NCI-H748 treated with DMSO at 0.1 percent for 48 hours (cell line): ENCODE measurements around the gene SPSB2.
A peak's percentile ranks its signal among the peaks of the same experiment; 100 is the strongest.
"Not testable (repeated sequence)": the region's sequence is repeated elsewhere in the genome, so short reads cannot be mapped to it uniquely, and the experiment has no call there.

Experiments
- DNase-seq: peaks from one replicate; lab custom pipeline; 2025; lab: John Stamatoyannopoulos, UW

The SPSB2 gene

DNA sequence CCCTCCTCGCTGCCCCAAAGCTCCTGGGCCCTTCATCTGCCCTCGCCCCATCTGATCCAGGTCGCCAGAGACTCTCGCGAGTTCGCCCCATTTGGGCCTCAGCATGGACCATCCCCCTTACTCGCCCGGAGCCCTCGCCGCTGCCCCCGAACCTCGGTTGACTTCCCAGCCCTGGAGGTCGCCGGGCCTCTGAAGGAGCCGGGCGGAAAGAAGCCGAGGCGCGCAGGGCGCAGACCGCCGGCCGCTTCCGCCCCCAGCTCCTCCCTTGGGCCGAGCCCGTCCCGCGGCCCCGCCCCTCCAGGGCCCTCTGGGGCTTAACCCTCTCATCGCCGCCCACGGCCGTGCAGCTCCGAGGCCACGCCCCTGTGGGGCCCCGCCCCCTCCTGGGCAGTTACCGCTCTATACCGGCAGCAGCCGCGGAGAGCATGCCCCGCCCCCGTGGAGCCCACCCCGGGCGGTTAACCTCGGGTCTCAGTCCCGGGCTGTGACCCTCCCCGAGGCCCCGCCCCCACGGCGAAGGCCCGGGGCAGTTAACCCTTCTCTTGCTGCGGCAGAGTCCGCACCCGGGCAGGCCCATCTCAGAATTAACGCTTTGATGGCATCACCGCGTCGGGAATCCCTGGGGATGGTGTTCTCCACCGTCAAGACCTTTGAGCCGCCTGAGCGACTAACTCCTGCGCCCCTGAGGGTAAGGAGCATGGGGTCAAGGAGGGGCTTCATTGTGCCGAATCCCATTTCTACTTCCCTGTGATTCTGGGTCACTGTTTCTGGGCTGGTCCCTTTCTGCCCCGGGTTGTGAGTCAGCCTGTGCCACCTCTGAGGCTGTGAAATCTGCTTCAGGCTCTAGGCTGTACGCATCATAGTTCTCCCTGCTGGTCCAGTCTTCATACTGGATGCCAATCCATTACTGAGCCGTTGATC, at the start of gene SPSB2:
TSS of gene SPSB2 (minus strand) at position 210 of the 921 bp plus-strand sequence. CDS start 402 bp downstream, outside the sequence.
- peak; percentile 71 for DNase-seq

DNA sequence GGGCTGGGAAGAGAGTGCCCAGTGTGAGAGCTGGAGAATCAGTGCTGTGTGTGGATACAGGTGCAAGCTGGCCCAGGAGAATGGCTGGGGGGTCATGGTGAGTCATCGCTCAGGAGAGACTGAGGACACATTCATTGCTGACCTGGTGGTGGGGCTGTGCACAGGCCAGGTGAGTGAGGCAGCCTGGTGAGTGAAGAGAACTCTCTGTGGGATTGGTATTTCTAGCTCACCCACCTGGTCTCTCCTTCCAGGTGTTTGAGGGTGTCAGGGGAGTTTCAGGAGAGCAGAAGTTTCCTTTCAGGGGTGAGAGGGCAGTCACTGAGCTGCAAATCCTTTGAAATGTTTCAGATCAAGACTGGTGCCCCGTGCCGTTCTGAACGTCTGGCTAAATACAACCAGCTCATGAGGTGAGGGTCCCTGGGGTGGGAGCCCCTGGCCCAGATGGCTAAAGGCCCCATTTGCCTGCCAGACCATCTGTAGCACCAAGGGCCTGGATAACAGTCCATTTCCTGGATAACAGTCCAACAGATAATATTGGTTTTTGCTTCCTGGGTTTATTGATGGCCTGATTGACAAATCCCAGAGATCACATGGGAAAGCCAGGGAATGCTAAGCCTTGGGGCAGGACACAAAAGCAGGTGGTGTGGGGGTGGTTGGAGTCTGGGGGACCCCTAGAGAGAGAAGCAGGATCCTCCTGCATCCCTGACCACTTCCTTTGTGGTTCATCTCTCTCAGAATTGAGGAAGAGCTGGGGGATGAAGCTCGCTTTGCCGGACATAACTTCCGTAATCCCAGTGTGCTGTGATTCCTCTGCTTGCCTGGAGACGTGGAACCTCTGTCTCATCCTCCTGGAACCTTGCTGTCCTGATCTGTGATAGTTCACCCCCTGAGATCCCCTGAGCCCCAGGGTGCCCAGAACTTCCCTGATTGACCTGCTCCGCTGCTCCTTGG, 49.2 kb upstream of the SPSB2 start:
- no peak for DNase-seq

- no peak for DNase-seq
These were observed 48.4 kb upstream of the SPSB2 start for GRCh38 chr12:6921539-6921938.

GRCh38 chr12:6919588-6919987, 46.5 kb upstream of the SPSB2 start:
- DNase-seq, result no peak

GRCh38 chr12:6917491-6918231, 44.6 kb upstream of the SPSB2 start:
- DNase-seq, result no peak

DNA sequence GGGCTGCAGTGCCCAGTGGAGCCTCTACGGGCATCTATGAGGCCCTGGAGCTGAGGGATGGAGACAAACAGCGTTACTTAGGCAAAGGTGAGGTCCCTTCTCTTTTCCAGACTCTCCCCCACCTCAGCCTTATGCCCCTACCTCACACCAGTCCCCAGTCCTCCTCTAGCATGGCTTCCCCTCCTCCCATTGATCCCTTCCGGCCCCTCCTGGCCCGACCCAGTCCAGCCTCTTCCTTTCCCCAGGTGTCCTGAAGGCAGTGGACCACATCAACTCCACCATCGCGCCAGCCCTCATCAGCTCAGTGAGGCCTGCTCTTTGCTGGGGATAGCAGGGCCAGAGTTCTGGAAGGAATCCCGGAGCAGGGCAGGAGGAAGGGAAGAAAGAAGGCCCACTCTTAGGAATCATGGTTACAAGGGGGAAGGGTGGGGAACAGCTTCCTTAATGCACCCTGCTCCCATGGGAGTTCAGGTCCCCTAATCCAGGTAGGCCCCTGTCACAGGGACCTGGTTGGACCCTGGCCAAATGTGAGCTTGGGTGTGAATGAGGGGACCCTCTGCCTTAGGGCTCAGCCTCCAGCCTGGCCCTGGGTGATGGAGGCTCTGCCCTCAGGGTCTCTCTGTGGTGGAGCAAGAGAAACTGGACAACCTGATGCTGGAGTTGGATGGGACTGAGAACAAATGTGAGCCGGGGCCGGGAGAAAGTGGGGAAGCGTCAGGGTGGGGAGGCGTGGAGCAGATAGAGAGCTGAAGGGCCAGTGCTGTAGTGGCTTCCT, 43.5 kb upstream of the SPSB2 start:
- DNase-seq, result no peak

- DNase-seq, result no peak
These were observed 42.7 kb upstream of the SPSB2 start for GRCh38 chr12:6915789-6916285.

GRCh38 chr12:6914947-6915788, 42.1 kb upstream of the SPSB2 start:
- DNase-seq, result peak; percentile 14

DNA sequence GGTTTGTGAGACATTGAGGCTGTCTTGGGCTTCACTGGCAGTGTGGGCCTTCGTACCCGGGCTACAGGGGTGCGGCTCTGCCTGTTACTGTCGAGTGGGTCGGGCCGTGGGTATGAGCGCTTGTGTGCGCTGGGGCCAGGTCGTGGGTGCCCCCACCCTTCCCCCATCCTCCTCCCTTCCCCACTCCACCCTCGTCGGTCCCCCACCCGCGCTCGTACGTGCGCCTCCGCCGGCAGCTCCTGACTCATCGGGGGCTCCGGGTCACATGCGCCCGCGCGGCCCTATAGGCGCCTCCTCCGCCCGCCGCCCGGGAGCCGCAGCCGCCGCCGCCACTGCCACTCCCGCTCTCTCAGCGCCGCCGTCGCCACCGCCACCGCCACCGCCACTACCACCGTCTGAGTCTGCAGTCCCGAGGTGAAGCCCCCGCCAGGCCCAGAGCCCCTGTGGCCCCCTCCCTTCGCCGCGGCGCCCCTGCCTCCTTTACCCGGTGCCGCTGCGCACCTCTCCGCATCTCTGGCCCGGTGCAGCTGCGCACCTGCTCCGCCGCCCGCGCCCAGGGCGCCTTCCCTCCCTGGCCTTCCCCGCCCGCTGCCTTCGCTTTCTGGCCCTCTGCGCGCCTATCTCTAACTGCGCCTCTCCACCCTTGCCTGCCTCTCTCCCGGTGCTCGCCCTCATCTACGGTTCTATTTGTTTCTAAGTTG, 41.3 kb upstream of the SPSB2 start, which contains the start of gene ENO2:
TSS of gene ENO2 (plus strand) at position 335 of the 701 bp plus-strand sequence. CDS start 1,253 bp downstream, outside the sequence.
- peak; percentile 6 for DNase-seq

GRCh38 chr12:6912164-6912935, 39.2 kb upstream of the SPSB2 start:
- no peak for DNase-seq

GRCh38 chr12:6909421-6910145, 36.5 kb upstream of the SPSB2 start:
- DNase-seq, result no peak

- DNase-seq, result not testable (repeated sequence)
These were observed 35.0 kb upstream of the SPSB2 start for GRCh38 chr12:6908141-6908540.

- DNase-seq, result no peak
These were observed 32.4 kb upstream of the SPSB2 start for GRCh38 chr12:6905414-6906040.

DNA sequence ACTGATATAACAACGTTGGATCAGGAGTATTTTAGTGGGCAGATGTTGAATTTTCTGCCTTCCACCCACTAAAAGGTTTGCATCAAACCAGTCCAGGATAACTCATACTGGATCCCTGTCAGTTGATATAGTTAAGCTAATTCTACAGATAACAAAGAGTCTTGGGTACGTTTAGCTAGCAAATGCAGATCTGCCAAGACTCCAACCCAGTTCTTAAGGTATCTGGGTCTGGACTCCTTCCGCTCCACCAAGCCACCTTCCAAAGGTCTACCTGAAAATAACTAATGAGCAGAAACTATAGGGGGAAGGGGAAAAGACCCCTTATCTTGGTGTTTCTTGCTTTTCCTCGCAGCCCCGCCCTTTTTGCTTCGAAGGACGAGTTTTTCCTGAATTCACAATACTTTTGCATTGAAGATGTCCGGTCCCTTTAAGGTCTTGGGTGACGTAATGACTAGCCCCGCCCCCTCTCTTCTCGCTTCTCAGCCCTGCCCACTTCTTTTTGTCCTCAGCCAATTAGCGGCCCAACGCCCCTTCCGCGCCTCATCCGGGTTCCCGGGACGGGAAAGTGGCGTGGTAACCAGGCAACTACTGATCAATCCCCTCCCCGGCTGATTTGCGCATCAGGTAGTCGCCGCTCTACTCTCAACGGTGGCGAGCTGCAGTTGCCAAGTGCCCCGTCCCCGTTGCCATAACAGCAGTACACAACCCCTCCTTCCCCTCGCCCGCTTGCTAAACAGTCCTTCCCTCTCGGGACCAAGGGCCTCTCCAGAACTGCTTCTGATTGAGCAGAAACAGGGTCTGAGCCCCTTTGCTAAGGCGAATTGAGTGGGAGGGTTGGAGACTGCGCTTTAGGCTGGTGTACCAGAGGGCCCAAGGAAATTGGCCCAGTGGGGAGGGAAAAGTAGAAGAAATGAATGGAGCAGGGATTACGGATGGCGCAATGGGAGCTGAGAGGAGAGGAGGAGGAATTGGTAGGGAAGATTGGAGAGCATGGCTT, 31.5 kb upstream of the SPSB2 start, which contains the start of gene LRRC23:
TSS of gene LRRC23 (plus strand) at position 543 of the 997 bp plus-strand sequence. CDS start 812 bp downstream, outside the sequence.
- DNase-seq, result peak; percentile 93

GRCh38 chr12:6903722-6904121, 30.6 kb upstream of the SPSB2 start:
- no peak for DNase-seq

- DNase-seq, result no peak
These were observed 29.3 kb upstream of the SPSB2 start for GRCh38 chr12:6902448-6902847.
